ENCODE results near the gene BBS4.

DNA sequence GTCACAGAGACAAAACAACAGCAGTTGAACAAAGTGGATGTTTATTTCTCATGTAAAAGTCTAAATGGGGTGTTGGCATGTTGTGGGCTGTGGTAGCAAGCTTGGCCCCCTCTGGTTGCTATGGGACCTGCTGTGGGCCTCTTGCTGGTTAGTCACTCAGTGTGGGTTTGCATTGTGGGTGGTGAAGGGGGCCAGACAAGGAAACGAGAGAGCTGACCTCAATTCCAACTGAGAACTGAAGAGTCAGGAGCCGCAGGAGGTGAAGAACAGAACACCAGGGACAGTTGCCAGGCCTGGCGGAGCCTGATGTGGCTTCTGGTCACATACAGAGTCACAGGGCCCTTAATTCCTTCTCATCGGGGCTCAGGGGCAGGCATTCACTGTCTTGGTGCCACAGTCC lies 99.4 kb downstream of the BBS4 start:
- TF ChIP-seq, protein P1, sequence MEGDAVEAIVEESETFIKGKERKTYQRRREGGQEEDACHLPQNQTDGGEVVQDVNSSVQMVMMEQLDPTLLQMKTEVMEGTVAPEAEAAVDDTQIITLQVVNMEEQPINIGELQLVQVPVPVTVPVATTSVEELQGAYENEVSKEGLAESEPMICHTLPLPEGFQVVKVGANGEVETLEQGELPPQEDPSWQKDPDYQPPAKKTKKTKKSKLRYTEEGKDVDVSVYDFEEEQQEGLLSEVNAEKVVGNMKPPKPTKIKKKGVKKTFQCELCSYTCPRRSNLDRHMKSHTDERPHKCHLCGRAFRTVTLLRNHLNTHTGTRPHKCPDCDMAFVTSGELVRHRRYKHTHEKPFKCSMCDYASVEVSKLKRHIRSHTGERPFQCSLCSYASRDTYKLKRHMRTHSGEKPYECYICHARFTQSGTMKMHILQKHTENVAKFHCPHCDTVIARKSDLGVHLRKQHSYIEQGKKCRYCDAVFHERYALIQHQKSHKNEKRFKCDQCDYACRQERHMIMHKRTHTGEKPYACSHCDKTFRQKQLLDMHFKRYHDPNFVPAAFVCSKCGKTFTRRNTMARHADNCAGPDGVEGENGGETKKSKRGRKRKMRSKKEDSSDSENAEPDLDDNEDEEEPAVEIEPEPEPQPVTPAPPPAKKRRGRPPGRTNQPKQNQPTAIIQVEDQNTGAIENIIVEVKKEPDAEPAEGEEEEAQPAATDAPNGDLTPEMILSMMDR (IDR thresholded peaks at IDR 0.05; ENCODE audit: low read depth, low read length), result no peak
- no peak for TF ChIP-seq EZH2phosphoT487 (IDR thresholded peaks at IDR 0.05; ENCODE audit: low read depth)

Data from OCI-LY3 (cell line).